Measurements from ENCODE around the gene EDN3.

EDN3 gene

DNA sequence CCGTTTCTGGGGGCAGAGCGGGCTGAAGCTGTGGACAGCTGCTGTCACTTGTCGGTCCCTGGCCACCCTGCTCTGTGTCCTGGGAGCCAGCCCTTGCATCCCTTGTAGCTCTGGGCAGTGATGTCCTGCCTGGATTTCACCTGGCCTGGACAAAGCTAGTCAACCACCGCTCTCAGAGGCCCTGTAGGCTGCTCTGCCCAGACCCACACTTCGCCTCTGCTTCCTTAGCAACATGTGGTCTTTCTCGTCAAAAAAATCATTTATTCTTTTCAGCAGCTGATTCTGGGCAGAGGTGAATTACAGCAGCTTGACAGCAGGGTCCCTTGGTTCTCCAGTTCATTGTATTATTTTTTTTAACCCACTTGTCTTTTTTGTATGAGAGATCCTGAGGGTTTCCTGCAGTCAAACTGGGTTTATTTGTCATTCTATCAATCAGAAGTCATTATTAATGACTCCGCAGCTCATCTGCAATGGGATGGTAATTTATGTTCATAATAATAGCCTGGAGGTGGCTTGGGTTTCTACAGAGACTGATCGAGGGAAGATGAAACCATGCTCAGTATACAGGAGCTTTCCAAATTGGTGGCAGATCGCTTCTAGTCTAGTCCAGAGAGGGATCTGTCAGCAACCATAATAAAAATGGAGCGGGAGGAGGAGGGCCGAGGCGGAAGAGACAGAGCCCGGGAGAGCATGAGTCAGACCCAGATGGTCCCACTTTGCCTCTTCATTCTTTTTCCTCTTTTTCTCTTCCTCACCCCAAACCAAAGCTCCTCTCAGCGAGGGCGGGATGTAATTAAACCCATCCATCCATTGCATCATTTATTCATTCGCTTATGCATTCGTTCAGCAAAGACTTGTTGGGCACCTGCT is 22.4 kb downstream of the EDN3 start:
- H4K20me1 ChIP-seq (ENCODE audit: low read depth, low read length), result no peaks in the 10 kb centered on the region
- H3K27ac ChIP-seq (ENCODE audit: low read depth, low read length), result no peak overlapping the region
- no peaks in the 10 kb centered on the region for H3F3A ChIP-seq (ENCODE audit: insufficient read depth)
- no peak overlapping the region for H3K9ac ChIP-seq (ENCODE audit: low read length)
- no peak for TF ChIP-seq EZH2phosphoT487 (conservative IDR thresholded peaks at IDR 0.05; ENCODE audit: low read length)
- TF ChIP-seq, protein P1, sequence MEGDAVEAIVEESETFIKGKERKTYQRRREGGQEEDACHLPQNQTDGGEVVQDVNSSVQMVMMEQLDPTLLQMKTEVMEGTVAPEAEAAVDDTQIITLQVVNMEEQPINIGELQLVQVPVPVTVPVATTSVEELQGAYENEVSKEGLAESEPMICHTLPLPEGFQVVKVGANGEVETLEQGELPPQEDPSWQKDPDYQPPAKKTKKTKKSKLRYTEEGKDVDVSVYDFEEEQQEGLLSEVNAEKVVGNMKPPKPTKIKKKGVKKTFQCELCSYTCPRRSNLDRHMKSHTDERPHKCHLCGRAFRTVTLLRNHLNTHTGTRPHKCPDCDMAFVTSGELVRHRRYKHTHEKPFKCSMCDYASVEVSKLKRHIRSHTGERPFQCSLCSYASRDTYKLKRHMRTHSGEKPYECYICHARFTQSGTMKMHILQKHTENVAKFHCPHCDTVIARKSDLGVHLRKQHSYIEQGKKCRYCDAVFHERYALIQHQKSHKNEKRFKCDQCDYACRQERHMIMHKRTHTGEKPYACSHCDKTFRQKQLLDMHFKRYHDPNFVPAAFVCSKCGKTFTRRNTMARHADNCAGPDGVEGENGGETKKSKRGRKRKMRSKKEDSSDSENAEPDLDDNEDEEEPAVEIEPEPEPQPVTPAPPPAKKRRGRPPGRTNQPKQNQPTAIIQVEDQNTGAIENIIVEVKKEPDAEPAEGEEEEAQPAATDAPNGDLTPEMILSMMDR (IDR thresholded peaks at IDR 0.05; ENCODE audit: insufficient read depth, low read length, poor library complexity, severe bottlenecking), result no peak
- no peak overlapping the region for H2AFZ ChIP-seq (ENCODE audit: low read depth, low read length, severe bottlenecking)
- H3K27me3 ChIP-seq (ENCODE audit: low read length), result no peaks in the 10 kb centered on the region
- no peak overlapping the region for H3K4me2 ChIP-seq (ENCODE audit: low read depth, low read length, poor library complexity, severe bottlenecking)
- no peak overlapping the region for H3K4me3 ChIP-seq (ENCODE audit: insufficient read depth, low read length, poor library complexity, severe bottlenecking)
- H3K36me3 ChIP-seq (ENCODE audit: low read length), result no peaks in the 10 kb centered on the region
- no peaks in the 10 kb centered on the region for H3K9me2 ChIP-seq (replicated peaks; ENCODE audit: insufficient read depth, low read length)
- H3K9me3 ChIP-seq (ENCODE audit: insufficient read depth, low read length), result no peaks in the 10 kb centered on the region
- no peaks in the 10 kb centered on the region for H3K79me2 ChIP-seq (ENCODE audit: insufficient read depth, low read length)

DNA sequence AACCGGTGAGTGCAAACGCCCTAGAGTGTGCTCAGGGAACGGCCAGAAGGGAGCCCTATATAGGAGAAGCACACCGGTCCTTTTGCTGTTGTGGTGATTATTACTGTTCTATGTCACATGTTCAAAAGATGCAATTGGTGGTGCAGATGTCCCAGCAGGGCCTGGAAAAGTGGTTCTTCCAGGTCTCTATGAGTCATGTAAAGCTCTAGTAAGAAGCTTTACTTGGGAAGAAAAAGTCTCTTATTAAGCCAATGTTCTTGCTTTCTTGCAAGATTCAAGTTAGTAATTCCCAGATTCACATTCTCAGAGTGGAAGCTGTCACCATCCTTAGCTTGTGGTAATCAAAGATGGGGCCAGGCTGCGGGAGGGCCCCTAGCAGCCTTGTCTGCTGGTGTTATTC is 23.3 kb downstream of the EDN3 start:
- Histone ChIP-seq H4K20me1 (ENCODE audit: low read depth, low read length) (no peaks in the 10 kb centered on the region), H3K36me3 (ENCODE audit: low read length) (no peaks in the 10 kb centered on the region), H2AFZ (ENCODE audit: low read depth, low read length, severe bottlenecking) (no peak overlapping the region), H3K27me3 (ENCODE audit: low read length) (no peaks in the 10 kb centered on the region), H3K27ac (ENCODE audit: low read depth, low read length) (no peak overlapping the region), H3K79me2 (ENCODE audit: insufficient read depth, low read length) (no peaks in the 10 kb centered on the region), H3K9me2 (replicated peaks; ENCODE audit: insufficient read depth, low read length) (no peaks in the 10 kb centered on the region), H3K9me3 (ENCODE audit: insufficient read depth, low read length) (no peaks in the 10 kb centered on the region), H3K4me2 (ENCODE audit: low read depth, low read length, poor library complexity, severe bottlenecking) (no peak overlapping the region), H3F3A (ENCODE audit: insufficient read depth) (no peaks in the 10 kb centered on the region), H3K4me3 (ENCODE audit: insufficient read depth, low read length, poor library complexity, severe bottlenecking) (no peak overlapping the region), H3K9ac (ENCODE audit: low read length) (no peak overlapping the region)
- TF ChIP-seq, protein P1 (IDR thresholded peaks at IDR 0.05; ENCODE audit: insufficient read depth, low read length, poor library complexity, severe bottlenecking), result no peak
- no peak for TF ChIP-seq EZH2phosphoT487 (conservative IDR thresholded peaks at IDR 0.05; ENCODE audit: low read length)

DNA sequence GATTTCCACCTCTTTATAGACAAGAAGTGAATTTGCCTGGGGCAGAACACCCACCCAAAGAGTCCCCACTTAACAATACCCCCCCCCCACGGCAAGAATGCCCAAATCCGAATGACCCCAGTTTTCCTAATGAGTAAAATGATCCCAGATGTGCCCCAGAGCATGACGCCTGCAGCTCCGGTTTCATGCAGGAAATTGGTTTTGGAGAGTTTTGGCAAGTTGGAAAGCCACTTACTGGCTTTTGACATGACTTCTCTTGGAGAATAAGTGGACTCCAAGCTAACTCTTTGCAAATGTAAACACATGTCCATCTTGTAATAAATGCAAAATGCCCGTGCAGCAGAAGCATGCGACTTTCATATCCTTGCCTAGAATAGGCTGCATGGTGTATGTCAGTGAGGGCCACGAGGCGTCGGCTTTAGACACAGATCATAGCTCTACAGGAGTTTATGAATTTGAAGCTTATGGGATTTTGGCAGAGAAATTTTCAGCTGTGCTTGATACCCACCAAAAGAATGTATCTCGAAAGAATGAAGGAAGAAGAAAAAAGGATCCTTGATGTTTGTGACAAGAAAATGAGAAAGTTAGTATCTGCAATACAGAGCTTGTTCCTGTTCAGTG is 24.2 kb downstream of the EDN3 start:
- H3K9me2 ChIP-seq (replicated peaks; ENCODE audit: insufficient read depth, low read length), result no peaks in the 10 kb centered on the region
- no peaks in the 10 kb centered on the region for H3F3A ChIP-seq (ENCODE audit: insufficient read depth)
- H4K20me1 ChIP-seq (ENCODE audit: low read depth, low read length), result no peaks in the 10 kb centered on the region
- H3K36me3 ChIP-seq (ENCODE audit: low read length), result no peaks in the 10 kb centered on the region
- no peak overlapping the region for H3K9ac ChIP-seq (ENCODE audit: low read length)
- no peaks in the 10 kb centered on the region for H3K27me3 ChIP-seq (ENCODE audit: low read length)
- TF ChIP-seq, protein P1 (IDR thresholded peaks at IDR 0.05; ENCODE audit: insufficient read depth, low read length, poor library complexity, severe bottlenecking), result no peak
- no peak for TF ChIP-seq EZH2phosphoT487 (conservative IDR thresholded peaks at IDR 0.05; ENCODE audit: low read length)
- no peak overlapping the region for H3K4me2 ChIP-seq (ENCODE audit: low read depth, low read length, poor library complexity, severe bottlenecking)
- H3K9me3 ChIP-seq (ENCODE audit: insufficient read depth, low read length), result no peaks in the 10 kb centered on the region
- no peak overlapping the region for H3K4me3 ChIP-seq (ENCODE audit: insufficient read depth, low read length, poor library complexity, severe bottlenecking)
- H2AFZ ChIP-seq (ENCODE audit: low read depth, low read length, severe bottlenecking), result no peak overlapping the region
- H3K79me2 ChIP-seq (ENCODE audit: insufficient read depth, low read length), result no peaks in the 10 kb centered on the region
- no peak overlapping the region for H3K27ac ChIP-seq (ENCODE audit: low read depth, low read length)
